NOMO-1 treated with DMSO at 0.1 percent for 48 hours (cell line): Measurements from ENCODE around the gene LARGE2.

Experiments
- DNase-seq: peaks from one replicate; lab custom pipeline; 2025; ENCODE audit not compliant: unreplicated experiment; lab: John Stamatoyannopoulos, UW

LARGE2 gene

GRCh38 chr11:45928535-45929215 is 6.2 kb downstream of the LARGE2 start:
- DNase-seq, result no peak

GRCh38 chr11:45929486-45930030 is 7.1 kb downstream of the LARGE2 start:
- DNase-seq, result no peak

- peak; percentile 79 for DNase-seq
These were observed 7.8 kb downstream of the LARGE2 start for GRCh38 chr11:45930031-45930794.

- DNase-seq, result no peak
These were observed 8.6 kb downstream of the LARGE2 start for GRCh38 chr11:45930951-45931570.

- DNase-seq, result peak; percentile 30
These were observed 9.3 kb downstream of the LARGE2 start for GRCh38 chr11:45931739-45932138.

GRCh38 chr11:45932217-45932616 is 9.8 kb downstream of the LARGE2 start:
- DNase-seq, result no peak

GRCh38 chr11:45933131-45933831 is 10.8 kb downstream of the LARGE2 start:
- peak; percentile 95 for DNase-seq

GRCh38 chr11:45933846-45934579 is 11.6 kb downstream of the LARGE2 start:
- no peak for DNase-seq

- DNase-seq, result no peak
These were observed 12.3 kb downstream of the LARGE2 start for GRCh38 chr11:45934580-45935318.

GRCh38 chr11:45935349-45936064 is 13.1 kb downstream of the LARGE2 start:
- peak; percentile 37 for DNase-seq

GRCh38 chr11:45936511-45937054 is 14.1 kb downstream of the LARGE2 start:
- DNase-seq, result no peak

GRCh38 chr11:45937916-45938315 is 15.5 kb downstream of the LARGE2 start:
- DNase-seq, result no peak

- DNase-seq, result no peak
These were observed 17.4 kb downstream of the LARGE2 start for GRCh38 chr11:45939836-45940235.

GRCh38 chr11:45941285-45941684 is 18.8 kb downstream of the LARGE2 start:
- no peak for DNase-seq

- no peak for DNase-seq
These were observed 19.9 kb downstream of the LARGE2 start for GRCh38 chr11:45942381-45942780.

GRCh38 chr11:45945397-45945999 is 23.0 kb downstream of the LARGE2 start:
- DNase-seq, result no peak

- DNase-seq, result no peak
These were observed 25.4 kb downstream of the LARGE2 start for GRCh38 chr11:45947885-45948284.

GRCh38 chr11:45948356-45948755 is 25.9 kb downstream of the LARGE2 start:
- no peak for DNase-seq
